GM10266 (cell line): Measurements from ENCODE around the gene HSP90AB1.

ENCODE experiments used
- DNase-seq: peaks from one replicate; pipeline ENCODE4 v3.0.0; 2012; ENCODE audit errors: extremely low spot score
- CTCF ChIP-seq: IDR thresholded peaks from 2 replicates; pipeline ENCODE4 v1.5.1; 2012; ENCODE audit warnings: mild to moderate bottlenecking, low read depth; ENCODE audit not compliant: control insufficient read depth, insufficient read depth; ENCODE audit errors: missing control alignments

Gene HSP90AB1

GRCh38 chr6:44272529-44272928, 25.6 kb downstream of the HSP90AB1 start:
- no peak for TF ChIP-seq CTCF
- DNase-seq: no peak

- no peak for TF ChIP-seq CTCF
- no peak for DNase-seq
Measured at GRCh38 chr6:44272999-44273566, 26.2 kb downstream of the HSP90AB1 start.

- DNase-seq: no peak
- TF ChIP-seq CTCF: no peak
Measured at GRCh38 chr6:44273617-44274016, 26.7 kb downstream of the HSP90AB1 start.

- no peak for TF ChIP-seq CTCF
- DNase-seq: no peak
Measured at GRCh38 chr6:44275271-44275748, 28.4 kb downstream of the HSP90AB1 start.

- no peak for DNase-seq
- no peak for TF ChIP-seq CTCF
Measured at GRCh38 chr6:44275749-44276648, 29.1 kb downstream of the HSP90AB1 start.

- no peak for DNase-seq
Measured at GRCh38 chr6:44276667-44277640, 30.1 kb downstream of the HSP90AB1 start.

More at GRCh38 chr6:44276667-44277640, 30.1 kb downstream of the HSP90AB1 start:
- TF ChIP-seq CTCF: no peak
